ENCODE results near the gene USP7. TPM values are rescaled to one million over a fixed set of nuclear protein-coding genes. Genes with fewer than 3 reads are reported as not detected.

USP7 gene
- total and polyA plus RNA-seq, 2 experiments from 2014 or later: 13.3 to 30.6 TPM

- no peak for DNase-seq
- no peaks in the 10 kb centered on the region for H3K9me3 ChIP-seq (ENCODE audit: low read depth)
- peaks cover 37% of the 10 kb centered on the region; the same call in 1 of the 2 replicates for H4K20me1 ChIP-seq (ENCODE audit: insufficient read depth)
- H3K4me2 ChIP-seq (ENCODE audit: unreplicated experiment): no peak overlapping the region
- in situ Hi-C loops (cut with MboI): loop anchor here (25.0 kb wide), 1 partner anchor 1810 kb away; the partner anchor contains the start of gene NUBP1
- no peaks in the 10 kb centered on the region for H3K27me3 ChIP-seq (replicated peaks; ENCODE audit: insufficient read depth)
- H2AFZ ChIP-seq: no peak overlapping the region
- no peaks in the 10 kb centered on the region for H3K9me2 ChIP-seq (ENCODE audit: insufficient read depth)
- H3F3A ChIP-seq (ENCODE audit: insufficient read depth): peaks cover 3% of the 10 kb centered on the region; the same call in 1 of the 2 replicates
- H3K27ac ChIP-seq: no peak overlapping the region
- H3K4me3 ChIP-seq: no peak overlapping the region
- no peak overlapping the region for H3K9ac ChIP-seq
- peaks cover 100% of the 10 kb centered on the region for H3K79me2 ChIP-seq (ENCODE audit: insufficient read depth)
- TF ChIP-seq EZH2 (IDR thresholded peaks at IDR 0.05; ENCODE audit: insufficient read depth, poor library complexity, severe bottlenecking) (no peak), EZH2phosphoT487 (IDR thresholded peaks at IDR 0.05; ENCODE audit: insufficient read depth, low read depth) (no peak)
- H3K4me1 ChIP-seq (ENCODE audit: insufficient read depth): no peaks in the 10 kb centered on the region
- WGBS, 2 experiments (ENCODE audit: low coverage in 1 of 2, low lambda C conversion rate in 2 of 2, missing lambda C conversion rate in 2 of 2): 97 to 99% methylated on average over 11 of the region's 11 CpGs
- H3K36me3 ChIP-seq (ENCODE audit: low read depth): peaks cover 8% of the 10 kb centered on the region; the same call in 1 of the 2 replicates
These were observed 36.9 kb downstream of the USP7 start for GRCh38 chr16:8926827-8927226.

GRCh38 chr16:8925455-8925854 is 38.3 kb downstream of the USP7 start:
- Histone ChIP-seq H3K27ac (no peak overlapping the region), H3K4me3 (no peak overlapping the region), H2AFZ (no peak overlapping the region), H3K36me3 (ENCODE audit: low read depth) (peaks cover 11% of the 10 kb centered on the region; the same call in 1 of the 2 replicates), H4K20me1 (ENCODE audit: insufficient read depth) (peaks cover 29% of the 10 kb centered on the region; the same call in 1 of the 2 replicates), H3K9me3 (ENCODE audit: low read depth) (no peaks in the 10 kb centered on the region), H3K4me2 (ENCODE audit: unreplicated experiment) (no peak overlapping the region), H3K4me1 (ENCODE audit: insufficient read depth) (peaks cover 11% of the 10 kb centered on the region), H3K27me3 (replicated peaks; ENCODE audit: insufficient read depth) (no peaks in the 10 kb centered on the region), H3F3A (ENCODE audit: insufficient read depth) (peaks cover 17% of the 10 kb centered on the region), H3K79me2 (ENCODE audit: insufficient read depth) (peaks cover 100% of the 10 kb centered on the region), H3K9ac (no peak overlapping the region), H3K9me2 (ENCODE audit: insufficient read depth) (no peaks in the 10 kb centered on the region)
- DNase-seq: no peak
- in situ Hi-C loops (cut with MboI): loop anchor here (25.0 kb wide), 1 partner anchor 1812 kb away; the partner anchor contains the start of gene NUBP1
- 96 to 97% methylated on average over 7 of the region's 7 CpGs for WGBS, 2 experiments (ENCODE audit: low coverage in 1 of 2, low lambda C conversion rate in 2 of 2, missing lambda C conversion rate in 2 of 2)
- TF ChIP-seq EZH2 (IDR thresholded peaks at IDR 0.05; ENCODE audit: insufficient read depth, poor library complexity, severe bottlenecking): no peak
- TF ChIP-seq EZH2phosphoT487 (IDR thresholded peaks at IDR 0.05; ENCODE audit: insufficient read depth, low read depth): no peak

GRCh38 chr16:8924214-8924613 is 39.5 kb downstream of the USP7 start:
- in situ Hi-C loops (cut with MboI): no loop called here
- no peak overlapping the region for H3K4me2 ChIP-seq (ENCODE audit: unreplicated experiment)
- WGBS, 2 experiments (ENCODE audit: low coverage in 1 of 2, low lambda C conversion rate in 2 of 2, missing lambda C conversion rate in 2 of 2): 92 to 94% methylated on average over 4 of the region's 4 CpGs
- H3K36me3 ChIP-seq (ENCODE audit: low read depth): peaks cover 13% of the 10 kb centered on the region; the same call in 1 of the 2 replicates
- H3K79me2 ChIP-seq (ENCODE audit: insufficient read depth): peaks cover 99% of the 10 kb centered on the region
- peaks cover 26% of the 10 kb centered on the region for H3F3A ChIP-seq (ENCODE audit: insufficient read depth)
- no peaks in the 10 kb centered on the region for H3K9me3 ChIP-seq (ENCODE audit: low read depth)
- H3K27ac ChIP-seq: no peak overlapping the region
- H3K4me1 ChIP-seq (ENCODE audit: insufficient read depth): peaks cover 14% of the 10 kb centered on the region
- H4K20me1 ChIP-seq (ENCODE audit: insufficient read depth): peaks cover 21% of the 10 kb centered on the region; the same call in 1 of the 2 replicates
- H3K9ac ChIP-seq: no peak overlapping the region
- H3K9me2 ChIP-seq (ENCODE audit: insufficient read depth): no peaks in the 10 kb centered on the region
- no peak overlapping the region for H2AFZ ChIP-seq
- no peak for TF ChIP-seq EZH2 (IDR thresholded peaks at IDR 0.05; ENCODE audit: insufficient read depth, poor library complexity, severe bottlenecking)
- no peak overlapping the region for H3K4me3 ChIP-seq
- no peaks in the 10 kb centered on the region for H3K27me3 ChIP-seq (replicated peaks; ENCODE audit: insufficient read depth)
- no peak for DNase-seq

- in situ Hi-C loops (cut with MboI): no loop called here
- H3K4me2 ChIP-seq (ENCODE audit: unreplicated experiment): no peak overlapping the region
- H4K20me1 ChIP-seq (ENCODE audit: insufficient read depth): peaks cover 21% of the 10 kb centered on the region; the same call in 1 of the 2 replicates
- DNase-seq: no peak
- no peaks in the 10 kb centered on the region for H3K9me2 ChIP-seq (ENCODE audit: insufficient read depth)
- no peak overlapping the region for H3K4me3 ChIP-seq
- H3F3A ChIP-seq (ENCODE audit: insufficient read depth): peaks cover 26% of the 10 kb centered on the region
- peaks cover 14% of the 10 kb centered on the region for H3K4me1 ChIP-seq (ENCODE audit: insufficient read depth)
- no peaks in the 10 kb centered on the region for H3K9me3 ChIP-seq (ENCODE audit: low read depth)
- H3K36me3 ChIP-seq (ENCODE audit: low read depth): peaks cover 18% of the 10 kb centered on the region; the same call in 1 of the 2 replicates
- TF ChIP-seq EZH2phosphoT487 (IDR thresholded peaks at IDR 0.05; ENCODE audit: insufficient read depth, low read depth) (no peak), EZH2 (IDR thresholded peaks at IDR 0.05; ENCODE audit: insufficient read depth, poor library complexity, severe bottlenecking) (no peak)
- H3K27ac ChIP-seq: no peak overlapping the region
- H3K79me2 ChIP-seq (ENCODE audit: insufficient read depth): peaks cover 99% of the 10 kb centered on the region
- WGBS, 2 experiments (ENCODE audit: low coverage in 1 of 2, low lambda C conversion rate in 2 of 2, missing lambda C conversion rate in 2 of 2): 82 to 85% methylated on average over 11 of the region's 11 CpGs
- H3K9ac ChIP-seq: no peak overlapping the region
- no peaks in the 10 kb centered on the region for H3K27me3 ChIP-seq (replicated peaks; ENCODE audit: insufficient read depth)
- H2AFZ ChIP-seq: no peak overlapping the region
These were observed 40.5 kb downstream of the USP7 start for GRCh38 chr16:8923199-8923598.

All from GM23248 (cell line).